HG02852 (cell line): Measurements from ENCODE around the gene TMC2.

Experiments
- ATAC-seq: cut with Tn5 transposase; IDR thresholded peaks from one replicate; pipeline ENCODE4 v1.9.1; 2021; ENCODE audit warnings: mild to moderate bottlenecking, moderate library complexity; ENCODE audit not compliant: unreplicated experiment

Gene TMC2

DNA sequence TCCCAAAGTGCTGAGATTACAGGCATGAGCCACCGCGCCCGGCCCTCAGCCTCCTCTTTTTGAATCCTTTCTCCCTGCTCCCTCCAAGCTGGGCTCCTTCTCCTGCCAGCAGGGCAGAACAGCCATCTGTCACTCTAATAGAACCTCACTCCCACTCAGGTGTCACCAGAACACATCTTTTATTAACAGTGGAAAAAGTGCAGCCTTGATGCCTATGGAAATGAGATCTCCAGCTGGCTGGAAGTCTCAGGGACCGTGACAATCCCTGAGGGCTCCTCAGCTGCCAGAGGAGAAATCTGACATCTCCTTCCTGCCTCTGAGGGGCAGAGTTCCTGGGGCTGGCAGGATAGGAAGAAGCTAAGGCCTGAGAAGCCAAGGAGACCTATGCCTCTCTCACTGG, 28.0 kb downstream of the TMC2 start:
- no peak for ATAC-seq

DNA sequence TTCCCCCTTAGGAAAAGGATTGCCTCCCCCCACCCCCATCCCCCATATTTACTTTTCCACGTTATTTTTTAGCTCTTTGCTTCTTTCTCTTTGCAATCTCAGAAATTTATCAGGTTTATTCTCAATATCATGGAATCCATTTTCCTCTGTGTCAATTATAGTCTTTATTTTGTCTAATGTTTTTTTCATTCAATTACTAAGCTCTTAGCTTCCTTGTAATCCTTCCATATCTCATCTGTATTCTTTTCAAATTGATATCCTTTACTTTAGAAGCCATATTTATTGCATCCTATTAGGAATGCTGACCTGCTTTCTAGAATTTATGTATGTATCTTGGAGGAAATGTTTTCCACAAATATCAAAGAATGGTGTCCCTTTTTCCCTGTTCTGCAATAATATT, 39.3 kb downstream of the TMC2 start:
- no peak for ATAC-seq

DNA sequence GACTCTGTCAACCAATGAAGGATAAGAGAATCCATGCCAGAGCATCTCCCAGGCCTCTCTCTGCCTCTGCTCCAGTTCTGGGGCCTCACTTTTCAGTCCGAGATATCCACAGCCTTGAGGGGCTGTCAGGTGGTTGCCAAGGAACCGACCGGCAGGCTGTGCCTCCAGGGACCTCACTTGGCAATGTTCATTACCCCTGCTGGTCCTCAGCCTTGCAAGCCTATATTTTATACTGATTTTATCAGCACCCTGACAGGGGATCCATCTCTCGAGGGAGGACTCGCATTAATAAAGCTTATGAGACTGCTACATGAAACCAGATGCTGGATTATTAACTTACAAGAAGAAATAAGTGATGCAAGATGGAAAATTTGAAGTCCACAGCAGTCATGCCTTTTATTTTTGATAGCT, 39.9 kb downstream of the TMC2 start:
- ATAC-seq: no peak

DNA sequence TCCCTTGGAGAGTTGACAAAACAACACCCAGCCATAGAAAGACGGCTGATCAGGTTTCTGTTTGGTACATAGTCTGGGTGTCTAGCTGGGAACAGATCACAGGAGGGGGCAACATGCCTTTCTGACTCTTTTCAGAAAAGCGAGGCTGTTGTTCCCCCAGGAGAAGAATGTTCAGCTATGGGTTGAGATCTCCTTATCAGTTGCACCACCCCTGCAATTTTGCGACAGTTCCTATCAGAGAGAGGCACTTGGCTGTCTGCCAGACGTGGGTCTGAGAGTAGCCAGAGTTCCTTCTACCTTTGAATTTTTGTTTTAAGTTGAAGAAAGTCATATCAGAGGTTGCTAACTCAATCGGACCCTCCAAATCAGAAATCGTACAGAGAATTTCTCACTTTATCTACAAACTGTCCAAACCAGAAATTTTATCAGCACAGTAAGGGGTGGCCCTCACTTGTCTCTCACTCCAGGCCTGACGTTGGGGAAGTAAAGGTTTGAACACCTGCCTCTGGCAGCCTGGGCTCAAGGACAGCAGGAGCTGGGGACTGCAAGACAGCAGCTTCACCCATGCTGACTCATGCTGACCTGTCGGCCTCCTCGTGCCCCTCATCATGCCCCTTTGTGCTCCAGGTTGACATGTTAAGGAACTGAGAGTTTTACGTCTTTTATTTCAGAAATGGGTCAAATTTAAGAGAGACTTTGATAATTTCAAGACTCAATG, 42.3 kb downstream of the TMC2 start:
- no peak for ATAC-seq

DNA sequence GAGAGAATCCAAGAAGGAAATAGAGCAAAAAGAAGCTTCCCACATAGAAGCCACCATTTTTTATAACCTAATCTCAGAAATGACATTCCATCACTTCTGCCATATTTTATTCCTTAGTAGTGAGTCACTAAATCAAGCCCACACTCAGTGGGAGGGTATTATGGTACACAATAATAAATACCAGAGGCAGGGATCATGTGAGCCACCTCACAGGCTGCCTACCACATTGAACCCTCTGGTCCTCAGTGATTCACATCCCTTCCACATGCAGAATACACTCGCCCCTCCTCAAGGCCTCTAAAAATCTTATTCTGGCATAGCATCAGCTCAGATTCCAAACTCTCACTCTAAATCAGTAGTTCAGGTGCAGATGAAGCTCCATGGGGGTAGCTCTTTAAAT, 49.4 kb downstream of the TMC2 start:
- no peak for ATAC-seq

DNA sequence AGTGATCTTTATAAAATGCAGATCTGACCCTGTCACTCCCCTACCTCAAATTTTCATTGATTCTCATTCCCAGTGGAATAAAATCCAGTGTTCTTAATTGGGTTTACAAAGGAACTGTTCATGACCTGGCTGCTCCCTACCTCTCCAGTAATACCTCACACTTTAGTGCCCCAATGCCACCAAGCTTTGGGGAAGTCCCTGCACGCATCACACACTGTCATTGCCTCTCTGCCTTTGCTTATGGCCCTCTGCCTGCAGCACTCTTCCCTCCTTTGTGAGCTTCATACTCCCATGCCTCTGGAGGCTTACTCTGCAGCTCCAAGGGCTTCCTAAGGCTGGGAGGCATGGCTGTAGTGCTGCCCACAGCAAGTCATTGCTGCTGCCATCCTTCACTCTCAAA, 57.4 kb downstream of the TMC2 start:
- ATAC-seq: no peak

DNA sequence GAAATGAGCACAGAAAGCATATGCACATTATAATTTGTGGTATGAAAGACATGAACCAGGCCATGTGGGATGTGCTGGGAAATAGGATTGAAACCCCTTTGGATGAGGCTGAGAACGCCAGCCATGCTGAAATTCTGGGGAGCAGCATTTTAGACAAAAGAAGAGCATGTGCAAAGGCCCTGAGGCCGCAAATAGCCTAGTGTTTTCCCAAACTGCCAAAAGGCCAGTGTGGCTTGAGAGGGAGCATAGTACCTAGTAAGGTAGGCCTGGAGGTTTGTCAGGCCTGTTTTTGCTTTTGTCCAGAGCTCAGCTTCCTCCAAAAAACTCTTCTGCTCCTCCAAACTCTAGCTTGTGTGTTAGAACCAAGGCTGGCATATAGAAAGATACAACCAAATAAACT, 58.7 kb downstream of the TMC2 start:
- no peak for ATAC-seq

DNA sequence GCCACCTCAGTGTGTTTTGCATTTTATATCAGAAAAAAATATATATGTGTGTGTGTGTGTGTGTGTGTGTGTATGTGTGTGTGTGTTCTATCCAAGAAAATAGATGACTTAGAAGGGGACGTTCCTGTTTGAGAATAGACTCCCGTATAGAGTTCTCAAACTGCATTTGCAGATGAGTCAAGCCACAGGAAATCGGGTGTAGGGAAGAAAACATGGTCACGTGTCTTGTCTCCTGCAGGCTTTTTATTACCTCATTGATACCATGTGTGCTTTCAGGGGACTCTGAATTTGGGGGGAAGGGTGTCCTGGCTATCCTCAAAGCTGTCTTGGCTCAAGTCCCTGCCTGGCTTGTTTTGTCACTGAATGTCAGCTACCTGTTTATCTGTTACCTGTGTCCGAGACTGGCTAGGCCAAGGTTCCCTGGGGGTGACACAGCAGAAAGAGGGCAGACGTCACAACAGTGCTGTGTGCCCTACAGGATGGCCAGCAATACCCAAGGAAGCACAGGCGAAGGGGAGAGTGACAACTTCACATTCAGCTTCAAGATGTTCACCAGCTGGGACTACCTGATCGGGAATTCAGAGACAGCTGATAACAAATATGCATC, 60.4 kb downstream of the TMC2 start:
- no peak for ATAC-seq

DNA sequence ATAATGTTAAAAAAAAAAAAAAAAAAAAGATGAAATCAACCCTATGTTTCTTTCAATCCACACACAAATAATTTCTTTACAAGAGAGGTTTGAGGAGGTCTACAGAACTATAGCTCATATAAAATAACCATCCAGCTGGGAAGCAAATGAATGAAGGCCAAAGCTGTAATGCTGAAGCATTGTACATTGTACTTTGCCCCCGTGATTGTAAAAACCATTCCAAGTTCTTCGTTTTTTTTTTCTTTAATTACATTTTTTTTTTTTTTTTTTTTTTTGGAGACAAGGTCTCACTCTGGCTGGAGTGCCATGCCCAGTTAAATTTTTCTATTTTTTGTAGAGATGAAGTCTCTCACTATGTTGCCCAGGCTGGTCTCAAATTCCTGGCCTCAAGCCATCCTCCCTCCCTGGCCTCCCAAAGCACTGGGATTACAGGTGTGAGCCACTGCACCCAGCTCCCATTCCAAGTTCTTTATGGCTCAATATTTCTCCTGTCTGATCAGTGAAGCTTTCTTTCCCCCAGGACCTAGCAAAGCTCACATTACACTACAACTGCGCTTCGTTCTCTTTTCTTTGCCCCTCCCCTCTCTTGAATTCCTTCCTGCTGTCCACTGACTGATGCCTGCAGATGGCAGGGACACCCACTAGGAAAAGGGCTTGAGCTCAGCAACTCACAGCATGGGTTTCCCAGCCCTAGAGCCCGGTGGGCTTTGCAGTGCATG, 63.1 kb downstream of the TMC2 start:
- no peak for ATAC-seq

DNA sequence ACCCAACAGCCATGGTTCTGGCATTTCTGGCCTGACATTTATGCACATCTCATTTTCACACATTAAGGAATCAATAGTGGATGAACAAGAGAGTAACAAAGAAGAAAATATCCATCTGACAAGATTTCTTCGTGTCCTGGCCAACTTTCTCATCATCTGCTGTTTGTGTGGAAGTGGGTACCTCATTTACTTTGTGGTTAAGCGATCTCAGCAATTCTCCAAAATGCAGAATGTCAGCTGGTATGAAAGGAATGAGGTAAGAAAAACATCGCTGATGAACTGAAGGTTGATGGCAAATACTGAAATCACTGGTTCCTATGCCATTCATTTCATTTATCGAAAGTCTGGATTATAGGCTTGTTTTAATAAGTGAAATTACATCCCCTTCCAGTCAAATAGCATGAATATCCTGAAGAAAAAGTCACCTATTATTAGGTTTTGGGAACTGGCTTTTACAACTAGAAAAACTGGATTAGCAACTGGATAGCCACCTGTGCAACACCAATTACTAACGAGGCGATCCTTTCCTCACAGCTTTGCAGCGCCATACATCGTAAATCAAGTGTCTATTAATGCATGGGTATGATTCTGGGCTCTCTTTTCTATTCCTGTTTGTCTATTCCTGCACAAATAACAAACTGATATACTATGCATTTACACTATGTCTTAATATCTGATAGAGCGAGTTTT, 65.8 kb downstream of the TMC2 start:
- ATAC-seq: no peak

DNA sequence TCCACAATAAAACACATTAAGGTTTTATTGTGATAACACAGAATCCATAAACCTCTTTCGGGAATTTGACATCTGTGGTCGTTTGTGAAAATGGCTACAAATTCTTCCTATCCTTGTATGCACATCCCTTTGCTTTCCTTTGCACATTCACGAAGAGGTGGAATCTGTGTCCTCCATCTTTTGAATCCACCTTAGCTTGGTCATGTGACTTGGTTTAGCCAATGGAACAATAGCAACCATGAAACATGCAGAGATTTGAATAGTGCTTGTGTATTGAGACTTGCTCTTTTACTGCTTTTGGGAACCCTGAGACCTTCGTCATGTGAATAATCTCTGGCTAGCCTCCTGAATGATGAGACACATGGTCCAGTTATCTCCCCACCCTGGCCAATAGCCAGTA, 66.4 kb downstream of the TMC2 start:
- no peak for ATAC-seq

DNA sequence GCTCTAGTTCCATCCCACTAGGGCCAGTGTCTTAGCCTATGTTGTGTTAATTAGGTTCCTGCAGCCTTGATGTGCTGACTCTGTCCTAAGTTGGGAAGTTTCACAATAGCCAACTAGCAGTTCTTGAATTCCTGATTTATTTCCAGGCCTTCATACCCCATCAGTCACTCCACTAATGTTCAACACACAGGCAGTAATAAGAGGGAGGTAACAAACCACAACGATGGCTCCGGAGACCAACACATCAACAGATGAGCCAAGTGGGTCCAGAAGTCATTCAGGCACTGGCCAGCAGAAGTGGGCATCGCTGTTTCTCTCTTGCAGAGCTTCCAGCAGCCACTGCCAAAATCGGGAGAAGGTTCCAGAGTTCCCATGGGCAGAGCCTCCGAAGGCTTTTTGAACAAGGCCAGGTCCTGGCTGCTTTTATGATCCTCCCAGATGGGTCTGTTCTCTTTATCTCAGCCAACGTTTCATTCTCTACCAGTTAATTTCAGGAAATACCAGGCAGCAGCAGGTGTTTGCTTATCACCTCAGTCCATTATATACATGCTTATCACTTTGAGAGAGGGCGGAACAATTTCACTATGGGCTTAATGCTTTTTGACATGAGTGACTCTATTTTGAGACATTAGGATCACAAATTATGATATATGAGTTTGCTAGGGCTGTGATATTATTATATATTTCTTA, 67.6 kb downstream of the TMC2 start:
- no peak for ATAC-seq

DNA sequence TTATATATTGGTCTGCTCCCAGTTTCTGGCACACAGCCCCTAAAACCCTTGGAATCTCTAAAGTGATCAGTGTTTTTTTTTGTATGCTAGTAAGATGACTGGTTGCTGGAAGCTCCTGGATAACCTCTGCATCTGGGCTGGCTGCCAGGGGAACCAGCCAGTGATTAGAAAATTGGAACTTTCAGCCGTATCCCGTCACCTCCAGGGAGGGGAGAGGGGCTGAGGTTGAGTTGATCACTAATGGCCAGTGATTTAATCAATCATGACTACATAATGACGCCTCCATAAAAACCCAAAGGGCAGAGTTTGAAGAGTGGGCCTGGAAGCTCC, 68.1 kb downstream of the TMC2 start:
- no peak for ATAC-seq

DNA sequence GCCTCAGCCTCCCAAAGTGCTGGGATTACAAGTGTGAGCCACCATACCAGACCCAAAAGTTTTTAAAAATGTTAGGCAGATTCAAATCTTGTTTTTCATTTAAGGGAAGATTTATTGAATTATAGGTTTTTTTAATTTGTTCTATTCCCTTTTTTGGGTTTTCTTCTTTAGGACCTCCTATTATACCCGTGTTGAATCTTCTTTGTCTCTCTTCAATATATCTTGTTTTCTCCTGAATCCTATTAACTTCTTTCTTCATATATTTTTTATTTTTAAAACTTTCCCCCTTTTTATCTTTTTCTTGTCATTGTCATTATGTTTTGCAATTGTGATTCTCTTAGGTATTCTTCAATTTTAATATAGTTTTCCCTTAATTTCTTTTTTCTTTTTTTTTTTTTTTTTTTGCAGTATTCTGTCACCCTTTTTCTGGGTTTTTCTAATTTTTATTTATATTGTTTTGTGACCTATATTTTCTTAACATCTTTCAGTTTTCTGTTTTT, 70.2 kb downstream of the TMC2 start:
- ATAC-seq: no peak

DNA sequence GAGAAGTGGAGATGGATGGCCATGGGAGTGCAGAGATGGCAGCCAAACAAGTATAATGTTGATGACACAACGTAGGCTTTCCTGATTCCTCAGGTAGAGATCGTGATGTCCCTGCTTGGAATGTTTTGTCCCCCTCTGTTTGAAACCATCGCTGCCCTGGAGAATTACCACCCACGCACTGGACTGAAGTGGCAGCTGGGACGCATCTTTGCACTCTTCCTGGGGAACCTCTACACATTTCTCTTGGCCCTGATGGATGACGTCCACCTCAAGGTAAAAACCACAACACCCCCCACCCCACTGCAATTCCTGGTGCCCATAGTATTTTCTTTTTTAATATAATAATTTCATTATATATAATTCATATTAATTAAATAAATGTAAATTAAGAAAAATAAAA, 74.0 kb downstream of the TMC2 start:
- ATAC-seq: no peak

DNA sequence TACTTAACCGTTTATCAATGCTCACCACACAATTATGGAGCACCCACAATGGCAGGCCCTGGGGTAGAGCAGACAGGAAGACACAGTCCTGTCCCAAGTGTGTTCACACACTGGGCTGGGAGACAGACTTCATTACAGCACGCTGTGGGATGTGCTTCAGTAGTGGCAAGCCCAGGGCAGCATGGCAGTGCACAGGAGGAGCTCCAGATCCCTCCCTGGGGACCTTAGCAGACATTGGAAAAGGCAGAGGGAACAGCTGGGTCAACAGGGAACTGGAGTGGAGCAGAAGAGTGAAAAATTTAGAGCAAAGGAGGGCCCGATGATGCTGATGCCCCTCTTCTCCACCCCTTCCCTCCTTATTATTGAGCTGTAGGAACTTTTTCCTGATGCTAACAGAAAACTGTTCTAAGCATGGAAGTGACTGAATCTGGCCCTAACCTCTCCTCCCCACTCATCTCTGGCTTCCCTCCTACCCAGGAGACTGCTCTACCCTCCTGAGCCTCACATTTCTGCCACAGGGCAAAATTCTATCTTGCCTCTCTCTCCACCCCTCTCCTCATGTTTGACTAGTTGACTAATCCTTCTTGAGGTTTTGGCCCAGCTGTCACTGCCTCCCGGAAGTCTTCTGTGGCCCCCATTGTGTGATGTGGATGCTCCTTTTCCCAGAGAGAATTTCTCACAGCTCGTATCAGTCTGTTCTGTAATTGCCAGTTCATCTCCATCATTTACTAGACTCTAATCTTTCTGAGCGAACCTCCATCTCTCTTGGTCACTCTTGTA, 74.8 kb downstream of the TMC2 start:
- no peak for ATAC-seq

DNA sequence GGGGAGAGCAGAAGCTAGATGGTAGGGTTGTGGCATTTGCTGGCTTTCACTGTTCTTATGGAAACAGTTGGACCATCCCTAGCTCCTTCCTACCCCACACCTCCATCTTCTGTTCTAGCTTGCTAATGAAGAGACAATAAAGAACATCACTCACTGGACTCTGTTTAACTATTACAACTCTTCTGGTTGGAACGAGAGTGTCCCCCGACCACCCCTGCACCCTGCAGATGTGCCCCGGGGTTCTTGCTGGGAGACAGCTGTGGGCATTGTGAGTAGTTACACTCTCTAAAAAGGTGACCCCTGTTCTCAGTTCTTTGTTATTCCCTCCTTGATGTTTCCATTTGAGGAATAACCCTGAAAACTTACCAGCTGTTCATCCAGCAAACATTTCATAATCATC, 75.7 kb downstream of the TMC2 start:
- no peak for ATAC-seq

DNA sequence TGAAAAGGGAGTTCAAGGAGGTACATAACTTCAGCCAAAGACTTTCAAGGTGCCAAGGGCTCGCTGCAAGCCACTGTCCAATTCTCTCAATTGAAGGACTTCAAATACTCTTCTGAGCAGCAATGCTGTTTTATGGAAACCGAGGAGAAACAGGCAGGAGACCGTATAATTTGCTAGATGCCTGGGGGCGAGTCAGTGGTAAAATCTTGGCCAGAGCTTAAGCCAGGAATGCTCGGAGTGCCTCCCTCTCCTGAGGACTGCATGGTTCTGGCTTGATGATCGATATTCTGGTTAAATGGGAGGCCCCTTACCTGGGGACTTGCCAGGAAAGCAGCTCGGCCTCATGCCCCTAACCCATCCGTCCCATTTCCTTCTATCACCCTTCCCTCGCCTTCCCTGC, 80.3 kb downstream of the TMC2 start:
- ATAC-seq: no peak

DNA sequence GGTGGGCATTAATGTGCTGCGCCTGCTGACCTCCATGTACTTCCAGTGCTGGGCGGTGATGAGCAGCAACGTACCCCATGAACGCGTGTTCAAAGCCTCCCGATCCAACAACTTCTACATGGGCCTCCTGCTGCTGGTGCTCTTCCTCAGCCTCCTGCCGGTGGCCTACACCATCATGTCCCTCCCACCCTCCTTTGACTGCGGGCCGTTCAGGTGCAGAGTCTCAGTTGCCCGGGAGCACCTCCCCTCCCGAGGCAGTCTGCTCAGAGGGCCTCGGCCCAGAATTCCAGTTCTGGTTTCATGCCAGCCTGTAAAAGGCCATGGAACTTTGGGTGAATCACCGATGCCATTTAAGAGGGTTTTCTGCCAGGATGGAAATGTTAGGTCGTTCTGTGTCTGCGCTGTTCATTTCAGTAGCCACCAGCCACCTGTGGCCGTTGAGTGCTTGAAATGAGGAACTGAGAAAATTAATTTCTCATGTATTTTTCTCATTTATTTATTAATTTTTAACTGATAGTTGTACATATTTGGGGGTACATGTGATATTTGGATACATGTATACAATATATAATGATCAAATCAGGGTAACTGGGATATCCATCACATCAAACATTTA, 80.8 kb downstream of the TMC2 start:
- ATAC-seq: no peak

DNA sequence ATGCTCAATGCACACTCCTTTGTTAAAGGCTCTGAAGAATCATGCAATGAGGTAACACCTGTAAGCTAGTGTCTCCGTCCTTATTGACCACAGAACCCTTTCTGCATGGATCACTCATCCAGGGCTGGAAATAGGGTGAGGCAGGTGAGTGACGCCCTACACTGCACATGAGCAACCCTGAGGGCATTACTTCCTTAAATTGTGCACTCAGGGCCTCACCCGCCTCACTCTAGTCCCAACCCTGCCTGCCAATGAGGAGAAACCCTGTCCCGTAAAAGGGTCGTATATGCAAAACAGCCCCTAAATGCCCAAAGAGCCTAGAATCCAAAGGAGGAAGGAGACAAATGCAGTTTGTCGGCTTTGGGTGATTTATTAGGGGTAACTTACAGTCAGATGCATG, 82.4 kb downstream of the TMC2 start:
- no peak for ATAC-seq
